HEK293T (cell line): ENCODE measurements around the gene NR2C2.

Experiments used
- FOXK2 ChIP-seq: fragments of 450-650 bp; IDR thresholded peaks from 2 replicates; pipeline ENCODE4 v1.6.1; 2016; ENCODE audit warnings: mild to moderate bottlenecking
- FOXM1 ChIP-seq: fragments of 450-650 bp; IDR thresholded peaks from 2 replicates; pipeline ENCODE4 v1.6.1; 2017; ENCODE audit warnings: mild to moderate bottlenecking, borderline replicate concordance
- HDGF ChIP-seq: fragments of 450-650 bp; IDR thresholded peaks from 2 replicates; pipeline ENCODE4 v1.6.1; 2017; ENCODE audit warnings: antibody characterized with exemption, borderline replicate concordance
- L3MBTL2 ChIP-seq: fragments of 450-650 bp; conservative IDR thresholded peaks from 2 replicates; pipeline ENCODE4 v1.6.1; 2016; ENCODE audit warnings: mild to moderate bottlenecking
- LEF1 ChIP-seq: fragments of 450-650 bp; IDR thresholded peaks from 2 replicates; pipeline ENCODE4 v1.6.1; 2017; ENCODE audit warnings: mild to moderate bottlenecking, borderline replicate concordance
- SP1 ChIP-seq: fragments of 450-650 bp; IDR thresholded peaks from 2 replicates; pipeline ENCODE4 v1.6.1; 2017
- TARDBP ChIP-seq: fragments of 450-650 bp; IDR thresholded peaks from 2 replicates; pipeline ENCODE4 v1.6.1; 2016

GRCh38 chr3:14898929-14899328 lies 48.5 kb upstream of the NR2C2 start:
- TF ChIP-seq L3MBTL2, result no peak
- no peak for TF ChIP-seq SP1
- no peak for TF ChIP-seq HDGF
- no peak for TF ChIP-seq TARDBP
- no peak for TF ChIP-seq FOXK2
- no peak for TF ChIP-seq LEF1
- TF ChIP-seq FOXM1, result no peak
